HepG2 (cell line): Measurements from ENCODE around the gene ZNF22. TPM values are rescaled to one million over a fixed set of nuclear protein-coding genes. Genes with fewer than 3 reads are reported as not detected.

Experiments used
- DMAP1 ChIP-seq: IDR thresholded peaks from 2 replicates; pipeline ENCODE4 v1.6.1; 2016
- EP300 ChIP-seq, 3 experiments: sonication (generic) in 1 of 3; formaldehyde crosslinking in 1 of 3; IDR thresholded peaks; 2 replicates each; pipeline versions ENCODE4 v1.5.1 to v1.6.1; 2011 to 2020; ENCODE audit warnings: low read depth in 2 of 3, low read length in 2 of 3, borderline replicate concordance in 1 of 3, improper control_type of control experiment in 1 of 3, mild to moderate bottlenecking in 1 of 3, missing genetic modification reagents in 1 of 3, moderate library complexity in 1 of 3
- FOXO1 ChIP-seq: sonication (generic); formaldehyde crosslinking; IDR thresholded peaks from 2 replicates; pipeline ENCODE4 v1.4.0; 2020; ENCODE audit warnings: missing genetic modification reagents
- GATAD2A ChIP-seq: IDR thresholded peaks from 2 replicates; pipeline ENCODE4 v1.6.1; 2016
- MXD4 ChIP-seq: IDR thresholded peaks from 2 replicates; pipeline ENCODE4 v1.6.1; 2016; ENCODE audit warnings: mild to moderate bottlenecking, missing biosample characterization, missing genetic modification reagents
- NCOA2 ChIP-seq: sonication (generic); formaldehyde crosslinking; IDR thresholded peaks from 2 replicates; pipeline ENCODE4 v1.8.0; 2022; ENCODE audit warnings: inconsistent platforms
- NONO ChIP-seq, 2 experiments: fragments of 450-650 bp in 1 of 2; sonication (generic) in 1 of 2; formaldehyde crosslinking in 1 of 2; IDR thresholded peaks in 1 of 2; conservative IDR thresholded peaks in 1 of 2; 2 replicates each; pipeline versions ENCODE4 v1.6.1 to v1.8.0; 2017 to 2022; ENCODE audit warnings: mild to moderate bottlenecking in 1 of 2, missing genetic modification reagents in 1 of 2, moderate library complexity in 1 of 2
- PHF5A ChIP-seq: IDR thresholded peaks from one replicate; pipeline ENCODE4 v1.6.1; 2018; ENCODE audit warnings: low read depth, missing genetic modification reagents; ENCODE audit not compliant: unreplicated experiment
- RFXANK ChIP-seq: IDR thresholded peaks from 2 replicates; pipeline ENCODE4 v1.6.1; 2016
- TBX2 ChIP-seq: sonication (generic); formaldehyde crosslinking; IDR thresholded peaks from 2 replicates; pipeline ENCODE4 v1.5.0; 2020; ENCODE audit warnings: missing genetic modification reagents, mild to moderate bottlenecking, borderline replicate concordance
- TSC22D2 ChIP-seq: sonication (generic); formaldehyde crosslinking; IDR thresholded peaks from 2 replicates; pipeline ENCODE4 v1.5.1; 2020; ENCODE audit warnings: missing genetic modification reagents, mild to moderate bottlenecking, borderline replicate concordance
- ZBTB20 ChIP-seq: sonication (generic); formaldehyde crosslinking; IDR thresholded peaks from 2 replicates; pipeline ENCODE4 v1.8.1; 2023; ENCODE audit warnings: missing genetic modification reagents, low read depth, mild to moderate bottlenecking, borderline replicate concordance
- ZNF124 ChIP-seq: sonication (generic); formaldehyde crosslinking; IDR thresholded peaks from 2 replicates; pipeline ENCODE4 v1.4.0; 2020; ENCODE audit warnings: missing genetic modification reagents
- ZNF430 ChIP-seq: sonication (generic); formaldehyde crosslinking; IDR thresholded peaks from 2 replicates; pipeline ENCODE4 v1.9.0; 2021; ENCODE audit warnings: mild to moderate bottlenecking, missing genetic modification reagents
- ZNF446 ChIP-seq: sonication (generic); formaldehyde crosslinking; IDR thresholded peaks from 2 replicates; pipeline ENCODE4 v1.5.0; 2020; ENCODE audit warnings: mild to moderate bottlenecking, missing genetic modification reagents
- ZNF501 ChIP-seq: sonication (generic); formaldehyde crosslinking; IDR thresholded peaks from 2 replicates; pipeline ENCODE4 v1.5.1; 2020; ENCODE audit warnings: mild to moderate bottlenecking, moderate library complexity, missing genetic modification reagents
- polyA plus RNA-seq, 8 experiments: library from polyadenylated mRNA; depleted of rRNA in 3 of 8; stranded (reverse) in 7 of 8; unstranded in 1 of 8; fragments of >200 nt; fragmentation: Illumina TruSeq in 4 of 8; extraction: Trizol in 4 of 8; gene quantifications; 2 replicates each; pipeline versions ENCODE4 v1.2.1 to v1.2.3, GENCODE V29; 2011 to 2016; ENCODE audit warnings: low read depth in 4 of 8, missing spikeins in 1 of 8, mixed read lengths in 1 of 8; ENCODE audit not compliant: insufficient read depth in 1 of 8
- total RNA-seq, 5 experiments: library from RNA; depleted of rRNA; stranded (reverse); fragments of >200 nt; fragmentation: Illumina TruSeq; extraction: Trizol; gene quantifications; 2 replicates each; pipeline ENCODE4 v1.2.3, GENCODE V29; 2016; ENCODE audit warnings: low read depth in 1 of 5
- TF ChIP-seq, protein P1 (sequence below): sonication (generic); formaldehyde crosslinking; IDR thresholded peaks from 2 replicates; pipeline ENCODE4 v1.4.0; 2020; ENCODE audit warnings: mild to moderate bottlenecking, missing genetic modification reagents, borderline replicate concordance
- TF ChIP-seq, protein P2 (sequence below), 2 experiments: sonication (generic) in 1 of 2; formaldehyde crosslinking in 1 of 2; IDR thresholded peaks; 2 replicates each; pipeline versions ENCODE4 v1.4.0 to v1.6.1; 2018 to 2020; ENCODE audit warnings: missing genetic modification reagents in 2 of 2, borderline replicate concordance in 1 of 2, low read depth in 1 of 2, mild to moderate bottlenecking in 1 of 2, missing biosample characterization in 1 of 2
- TF ChIP-seq, protein P3 (sequence below): sonication (generic); formaldehyde crosslinking; IDR thresholded peaks from 2 replicates; pipeline ENCODE4 v1.9.0; 2022; ENCODE audit warnings: missing genetic modification reagents, mild to moderate bottlenecking, borderline replicate concordance

The ZNF22 gene
- total and polyA plus RNA-seq, 2 of the 13 experiments (the other 11 are each of a cell fraction or from before 2014, with no cell fraction given): 0.40 to 1.3 TPM

DNA sequence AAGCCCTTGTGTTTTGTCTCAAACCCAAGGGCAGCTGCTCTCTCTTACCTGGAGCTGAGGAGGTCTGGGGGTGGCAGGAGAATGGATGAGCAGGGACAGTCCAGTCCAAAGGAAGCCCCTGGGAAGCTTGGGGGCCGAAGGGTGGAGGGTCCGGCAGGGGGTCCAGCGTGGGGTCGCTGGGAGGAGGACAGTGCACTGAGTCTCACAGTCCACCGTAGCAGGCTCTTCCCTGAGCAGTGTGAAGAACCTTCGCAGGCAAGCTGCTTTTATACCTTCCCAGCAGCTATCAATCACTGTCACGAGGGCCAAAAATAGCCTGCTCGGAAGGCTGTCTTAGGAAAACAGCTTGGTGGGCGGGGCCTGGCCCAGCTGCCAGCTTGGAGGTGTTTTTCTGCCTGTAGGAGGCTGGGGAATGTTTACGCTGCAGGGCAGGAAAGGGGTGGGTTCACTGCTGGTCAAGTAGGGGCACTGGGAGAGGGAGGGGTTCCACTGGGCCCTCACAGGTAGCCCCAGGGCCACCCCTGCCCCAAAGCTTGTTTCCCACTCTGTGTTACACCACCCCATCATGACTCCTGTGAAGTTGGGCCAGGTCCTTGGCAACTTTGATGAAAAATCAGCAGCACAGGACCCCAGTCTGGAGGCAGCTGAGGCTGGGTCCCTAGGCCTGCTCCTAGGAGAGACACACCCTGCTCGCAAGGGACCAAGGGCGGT lies 22.0 kb upstream of the ZNF22 start, which contains the start of gene DEPP1 (continued):
- TF ChIP-seq, protein P1, sequence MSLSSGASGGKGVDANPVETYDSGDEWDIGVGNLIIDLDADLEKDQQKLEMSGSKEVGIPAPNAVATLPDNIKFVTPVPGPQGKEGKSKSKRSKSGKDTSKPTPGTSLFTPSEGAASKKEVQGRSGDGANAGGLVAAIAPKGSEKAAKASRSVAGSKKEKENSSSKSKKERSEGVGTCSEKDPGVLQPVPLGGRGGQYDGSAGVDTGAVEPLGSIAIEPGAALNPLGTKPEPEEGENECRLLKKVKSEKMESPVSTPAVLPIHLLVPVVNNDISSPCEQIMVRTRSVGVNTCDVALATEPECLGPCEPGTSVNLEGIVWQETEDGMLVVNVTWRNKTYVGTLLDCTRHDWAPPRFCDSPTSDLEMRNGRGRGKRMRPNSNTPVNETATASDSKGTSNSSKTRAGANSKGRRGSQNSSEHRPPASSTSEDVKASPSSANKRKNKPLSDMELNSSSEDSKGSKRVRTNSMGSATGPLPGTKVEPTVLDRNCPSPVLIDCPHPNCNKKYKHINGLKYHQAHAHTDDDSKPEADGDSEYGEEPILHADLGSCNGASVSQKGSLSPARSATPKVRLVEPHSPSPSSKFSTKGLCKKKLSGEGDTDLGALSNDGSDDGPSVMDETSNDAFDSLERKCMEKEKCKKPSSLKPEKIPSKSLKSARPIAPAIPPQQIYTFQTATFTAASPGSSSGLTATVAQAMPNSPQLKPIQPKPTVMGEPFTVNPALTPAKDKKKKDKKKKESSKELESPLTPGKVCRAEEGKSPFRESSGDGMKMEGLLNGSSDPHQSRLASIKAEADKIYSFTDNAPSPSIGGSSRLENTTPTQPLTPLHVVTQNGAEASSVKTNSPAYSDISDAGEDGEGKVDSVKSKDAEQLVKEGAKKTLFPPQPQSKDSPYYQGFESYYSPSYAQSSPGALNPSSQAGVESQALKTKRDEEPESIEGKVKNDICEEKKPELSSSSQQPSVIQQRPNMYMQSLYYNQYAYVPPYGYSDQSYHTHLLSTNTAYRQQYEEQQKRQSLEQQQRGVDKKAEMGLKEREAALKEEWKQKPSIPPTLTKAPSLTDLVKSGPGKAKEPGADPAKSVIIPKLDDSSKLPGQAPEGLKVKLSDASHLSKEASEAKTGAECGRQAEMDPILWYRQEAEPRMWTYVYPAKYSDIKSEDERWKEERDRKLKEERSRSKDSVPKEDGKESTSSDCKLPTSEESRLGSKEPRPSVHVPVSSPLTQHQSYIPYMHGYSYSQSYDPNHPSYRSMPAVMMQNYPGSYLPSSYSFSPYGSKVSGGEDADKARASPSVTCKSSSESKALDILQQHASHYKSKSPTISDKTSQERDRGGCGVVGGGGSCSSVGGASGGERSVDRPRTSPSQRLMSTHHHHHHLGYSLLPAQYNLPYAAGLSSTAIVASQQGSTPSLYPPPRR (CRISPR knock-in tag): peak; percentile 93
- TF ChIP-seq ZBTB20 (CRISPR knock-in tag) (0 out of 2 replicates have a peak, but pooled peaks have one; percentile 78), FOXO1 (CRISPR knock-in tag) (peak; percentile 99), MXD4 (peak; percentile 78; the same call in 1 of the 2 replicates), GATAD2A (peak; percentile 86), ZNF430 (peak; percentile 98), NCOA2 (CRISPR knock-in tag) (peak; percentile 99), ZNF501 (CRISPR knock-in tag) (peak; percentile 35; the same call in 1 of the 2 replicates), DMAP1 (CRISPR knock-in tag) (0 out of 2 replicates have a peak, but pooled peaks have one; percentile 44), PHF5A (CRISPR knock-in tag) (peak; percentile 89), TSC22D2 (CRISPR knock-in tag) (peak; percentile 80; the same call in 1 of the 2 replicates), ZNF124 (CRISPR knock-in tag) (peak; percentile 96), EP300 (IDR thresholded peaks at IDR 0.05; ENCODE audit: low read depth in 2 of 2, low read length in 2 of 2) (peak in 1 of 2 experiments; percentile 87; a peak in 3 of 4 replicates), EP300 (CRISPR knock-in tag; IDR thresholded peaks at IDR 0.05; ENCODE audit: borderline replicate concordance) (peak; percentile 94), TBX2 (CRISPR knock-in tag) (peak; percentile 98), ZNF446 (CRISPR knock-in tag) (peak; percentile 58; the same call in 1 of the 2 replicates), NONO (IDR thresholded peaks at IDR 0.05) (no peak), NONO (CRISPR knock-in tag; conservative IDR thresholded peaks at IDR 0.05) (0 out of 2 replicates have a peak, but pooled peaks have one; percentile 30), RFXANK (CRISPR knock-in tag) (0 out of 2 replicates have a peak, but pooled peaks have one; percentile 77)
- TF ChIP-seq, protein P2, sequence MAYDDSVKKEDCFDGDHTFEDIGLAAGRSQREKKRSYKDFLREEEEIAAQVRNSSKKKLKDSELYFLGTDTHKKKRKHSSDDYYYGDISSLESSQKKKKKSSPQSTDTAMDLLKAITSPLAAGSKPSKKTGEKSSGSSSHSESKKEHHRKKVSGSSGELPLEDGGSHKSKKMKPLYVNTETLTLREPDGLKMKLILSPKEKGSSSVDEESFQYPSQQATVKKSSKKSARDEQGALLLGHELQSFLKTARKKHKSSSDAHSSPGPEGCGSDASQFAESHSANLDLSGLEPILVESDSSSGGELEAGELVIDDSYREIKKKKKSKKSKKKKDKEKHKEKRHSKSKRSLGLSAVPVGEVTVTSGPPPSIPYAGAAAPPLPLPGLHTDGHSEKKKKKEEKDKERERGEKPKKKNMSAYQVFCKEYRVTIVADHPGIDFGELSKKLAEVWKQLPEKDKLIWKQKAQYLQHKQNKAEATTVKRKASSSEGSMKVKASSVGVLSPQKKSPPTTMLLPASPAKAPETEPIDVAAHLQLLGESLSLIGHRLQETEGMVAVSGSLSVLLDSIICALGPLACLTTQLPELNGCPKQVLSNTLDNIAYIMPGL (CRISPR knock-in tag; IDR thresholded peaks at IDR 0.05; ENCODE audit: borderline replicate concordance in 1 of 2, low read depth in 1 of 2): peak in 1 of 2 experiments; percentile 80; a peak in 3 of 4 replicates
- TF ChIP-seq, protein P3, sequence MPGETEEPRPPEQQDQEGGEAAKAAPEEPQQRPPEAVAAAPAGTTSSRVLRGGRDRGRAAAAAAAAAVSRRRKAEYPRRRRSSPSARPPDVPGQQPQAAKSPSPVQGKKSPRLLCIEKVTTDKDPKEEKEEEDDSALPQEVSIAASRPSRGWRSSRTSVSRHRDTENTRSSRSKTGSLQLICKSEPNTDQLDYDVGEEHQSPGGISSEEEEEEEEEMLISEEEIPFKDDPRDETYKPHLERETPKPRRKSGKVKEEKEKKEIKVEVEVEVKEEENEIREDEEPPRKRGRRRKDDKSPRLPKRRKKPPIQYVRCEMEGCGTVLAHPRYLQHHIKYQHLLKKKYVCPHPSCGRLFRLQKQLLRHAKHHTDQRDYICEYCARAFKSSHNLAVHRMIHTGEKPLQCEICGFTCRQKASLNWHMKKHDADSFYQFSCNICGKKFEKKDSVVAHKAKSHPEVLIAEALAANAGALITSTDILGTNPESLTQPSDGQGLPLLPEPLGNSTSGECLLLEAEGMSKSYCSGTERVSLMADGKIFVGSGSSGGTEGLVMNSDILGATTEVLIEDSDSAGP (CRISPR knock-in tag): peak; percentile 60
